Karpas-422 (cell line): Measurements from ENCODE around the gene ARL4C. TPM values are rescaled to one million over a fixed set of nuclear protein-coding genes. Genes with fewer than 3 reads are reported as not detected.

Source experiments
- DNase-seq: peaks from one replicate; pipeline ENCODE4 v3.0.0-alpha.2; 2015
- H2AFZ ChIP-seq: fragments of 200-600 bp; sonication (generic); 2 replicates; pipeline ENCODE4 v1.6.1; 2014; ENCODE audit warnings: antibody characterized with exemption, low read length, mixed read lengths
- H3K27ac ChIP-seq: fragments of 200-600 bp; sonication (generic); 2 replicates; pipeline ENCODE4 v1.5.1; 2014; ENCODE audit warnings: mild to moderate bottlenecking, low read length, moderate library complexity
- H3K27me3 ChIP-seq: fragments of 200-600 bp; sonication (generic); 2 replicates; pipeline ENCODE4 v1.6.1; 2014; ENCODE audit warnings: low read length, mixed read lengths
- H3K36me3 ChIP-seq: fragments of 200-600 bp; sonication (generic); 2 replicates; pipeline ENCODE4 v1.6.1; 2014; ENCODE audit warnings: low read length, mixed read lengths; ENCODE audit not compliant: insufficient read depth
- H3K4me1 ChIP-seq: fragments of 200-600 bp; sonication (generic); 2 replicates; pipeline ENCODE4 v1.6.1; 2014; ENCODE audit warnings: mild to moderate bottlenecking, low read length, mixed read lengths
- H3K4me2 ChIP-seq: fragments of 200-600 bp; sonication (generic); 2 replicates; pipeline ENCODE4 v1.6.1; 2014; ENCODE audit warnings: low read length, low read depth, mild to moderate bottlenecking; ENCODE audit not compliant: poor library complexity, severe bottlenecking
- H3K4me3 ChIP-seq: fragments of 200-600 bp; sonication (generic); 2 replicates; pipeline ENCODE4 v1.5.1; 2014; ENCODE audit warnings: mild to moderate bottlenecking, antibody characterized with exemption, low read length, mixed read lengths
- H3K79me2 ChIP-seq: fragments of 200-600 bp; sonication (generic); 2 replicates; pipeline ENCODE4 v1.6.1; 2014; ENCODE audit warnings: mild to moderate bottlenecking, low read length, mixed read lengths
- H3K9ac ChIP-seq: fragments of 200-600 bp; sonication (generic); 2 replicates; pipeline ENCODE4 v1.6.0; 2014; ENCODE audit warnings: low read length
- H3K9me2 ChIP-seq: fragments of 200-600 bp; sonication (generic), shearing (Covaris generic); replicated peaks from 2 replicates; pipeline ENCODE4 v1.6.0; 2014; ENCODE audit warnings: mild to moderate bottlenecking, low read length, moderate library complexity; ENCODE audit not compliant: insufficient read depth
- H3K9me3 ChIP-seq: fragments of 300-700, 200-600 bp; sonication (generic); 2 replicates; pipeline ENCODE4 v1.6.1; 2014; ENCODE audit warnings: low read length, mixed read lengths
- H4K20me1 ChIP-seq: fragments of 200-600 bp; sonication (generic); 2 replicates; pipeline ENCODE4 v1.6.1; 2014; ENCODE audit warnings: mild to moderate bottlenecking, antibody characterized with exemption, low read length, low read depth; ENCODE audit not compliant: insufficient read depth
- total RNA-seq: library from RNA; depleted of rRNA; stranded (reverse); fragments of >200 nt; shearing (Covaris generic); gene quantifications from 2 replicates; pipeline ENCODE4 v1.2.3, GENCODE V29; 2014; ENCODE audit warnings: low replicate concordance

The ARL4C gene
- total RNA-seq, 1 experiment from 2014 or later = not detected

- Histone ChIP-seq H4K20me1 (no peaks in the 10 kb centered on the region), H3K9ac (no peak overlapping the region), H3K4me2 (no peak overlapping the region)
Observed at GRCh38 chr2:234494361-234495250, 2.3 kb downstream of the ARL4C start.

GRCh38 chr2:234493796-234494195 is 3.1 kb downstream of the ARL4C start:
- Histone ChIP-seq H3K36me3 (no peaks in the 10 kb centered on the region), H2AFZ (no peak overlapping the region), H3K9me3 (no peaks in the 10 kb centered on the region), H3K4me1 (peaks cover 2% of the 10 kb centered on the region; the same call in 1 of the 2 replicates), H3K4me2 (no peak overlapping the region), H3K9me2 (no peaks in the 10 kb centered on the region), H3K27ac (no peak overlapping the region), H3K4me3 (no peak overlapping the region), H4K20me1 (no peaks in the 10 kb centered on the region), H3K27me3 (no peaks in the 10 kb centered on the region), H3K79me2 (no peaks in the 10 kb centered on the region), H3K9ac (no peak overlapping the region)
- DNase-seq = no peak

More at GRCh38 chr2:234494361-234495250, 2.3 kb downstream of the ARL4C start:
- no peak for DNase-seq
- Histone ChIP-seq H3K4me3 (no peak overlapping the region), H3K79me2 (no peaks in the 10 kb centered on the region), H3K9me2 (no peaks in the 10 kb centered on the region), H3K4me1 (peaks cover 2% of the 10 kb centered on the region; the same call in 1 of the 2 replicates), H3K27me3 (no peaks in the 10 kb centered on the region), H3K36me3 (no peaks in the 10 kb centered on the region), H2AFZ (no peak overlapping the region), H3K9me3 (no peaks in the 10 kb centered on the region), H3K27ac (no peak overlapping the region)

- H3K9me3 ChIP-seq = no peaks in the 10 kb centered on the region
- no peak overlapping the region for H3K9ac ChIP-seq
- H4K20me1 ChIP-seq = no peaks in the 10 kb centered on the region
- no peaks in the 10 kb centered on the region for H3K79me2 ChIP-seq
- H3K36me3 ChIP-seq = no peaks in the 10 kb centered on the region
- H3K27me3 ChIP-seq = no peaks in the 10 kb centered on the region
- no peak overlapping the region for H3K4me3 ChIP-seq
- no peak overlapping the region for H3K4me2 ChIP-seq
- peaks cover 2% of the 10 kb centered on the region; the same call in 1 of the 2 replicates for H3K4me1 ChIP-seq
- no peak overlapping the region for H3K27ac ChIP-seq
- no peaks in the 10 kb centered on the region for H3K9me2 ChIP-seq
- no peak overlapping the region for H2AFZ ChIP-seq
- no peak for DNase-seq
Observed at GRCh38 chr2:234492717-234493485, 4.0 kb downstream of the ARL4C start.

DNA sequence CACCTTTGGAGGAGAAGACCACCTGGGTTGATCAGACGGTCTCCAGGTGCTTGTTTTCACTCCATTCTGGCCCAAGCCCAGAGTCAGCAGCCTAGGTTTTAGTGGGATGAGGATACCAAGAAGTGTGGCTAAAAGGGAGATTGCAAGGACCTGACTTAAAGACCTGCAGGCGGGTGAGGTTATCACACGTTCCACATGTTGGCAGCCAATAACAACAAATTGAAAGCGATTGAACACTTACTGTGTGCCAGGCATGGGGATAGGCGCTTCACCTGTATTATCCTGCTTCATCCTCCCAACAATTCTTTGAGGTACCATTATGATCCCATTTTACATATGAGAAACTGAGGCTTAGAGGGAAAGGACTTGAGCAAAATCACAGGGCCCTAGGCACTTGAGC is 5.0 kb downstream of the ARL4C start:
- H3K4me3 ChIP-seq = no peak overlapping the region
- no peak overlapping the region for H2AFZ ChIP-seq
- no peaks in the 10 kb centered on the region for H3K9me3 ChIP-seq
- H3K4me2 ChIP-seq = no peak overlapping the region
- no peak for DNase-seq
- no peak overlapping the region for H3K27ac ChIP-seq
- no peaks in the 10 kb centered on the region for H4K20me1 ChIP-seq
- no peak overlapping the region for H3K9ac ChIP-seq
- H3K79me2 ChIP-seq = no peaks in the 10 kb centered on the region
- H3K9me2 ChIP-seq = no peaks in the 10 kb centered on the region
- H3K27me3 ChIP-seq = no peaks in the 10 kb centered on the region
- no peaks in the 10 kb centered on the region for H3K36me3 ChIP-seq
- peaks cover 2% of the 10 kb centered on the region; the same call in 1 of the 2 replicates for H3K4me1 ChIP-seq

- Histone ChIP-seq H4K20me1 (no peaks in the 10 kb centered on the region), H3K27me3 (no peaks in the 10 kb centered on the region), H3K79me2 (no peaks in the 10 kb centered on the region), H3K4me1 (peaks cover 2% of the 10 kb centered on the region; the same call in 1 of the 2 replicates), H3K27ac (no peak overlapping the region), H3K9me3 (no peaks in the 10 kb centered on the region), H3K9me2 (no peaks in the 10 kb centered on the region), H3K4me3 (no peak overlapping the region), H3K36me3 (no peaks in the 10 kb centered on the region), H3K4me2 (no peak overlapping the region), H3K9ac (no peak overlapping the region), H2AFZ (no peak overlapping the region)
- DNase-seq = no peak
Observed at GRCh38 chr2:234491281-234491680, 5.6 kb downstream of the ARL4C start.

GRCh38 chr2:234490271-234491091 is 6.4 kb downstream of the ARL4C start:
- no peak for DNase-seq
- H3K9me3 ChIP-seq = no peaks in the 10 kb centered on the region
- no peak overlapping the region for H2AFZ ChIP-seq
- H4K20me1 ChIP-seq = no peaks in the 10 kb centered on the region
- no peaks in the 10 kb centered on the region for H3K9me2 ChIP-seq
- H3K27me3 ChIP-seq = no peaks in the 10 kb centered on the region
- no peaks in the 10 kb centered on the region for H3K79me2 ChIP-seq
- no peak overlapping the region for H3K4me2 ChIP-seq
- no peak overlapping the region for H3K4me3 ChIP-seq
- H3K9ac ChIP-seq = no peak overlapping the region
- H3K27ac ChIP-seq = no peak overlapping the region
- H3K36me3 ChIP-seq = no peaks in the 10 kb centered on the region
- H3K4me1 ChIP-seq = no peaks in the 10 kb centered on the region

DNA sequence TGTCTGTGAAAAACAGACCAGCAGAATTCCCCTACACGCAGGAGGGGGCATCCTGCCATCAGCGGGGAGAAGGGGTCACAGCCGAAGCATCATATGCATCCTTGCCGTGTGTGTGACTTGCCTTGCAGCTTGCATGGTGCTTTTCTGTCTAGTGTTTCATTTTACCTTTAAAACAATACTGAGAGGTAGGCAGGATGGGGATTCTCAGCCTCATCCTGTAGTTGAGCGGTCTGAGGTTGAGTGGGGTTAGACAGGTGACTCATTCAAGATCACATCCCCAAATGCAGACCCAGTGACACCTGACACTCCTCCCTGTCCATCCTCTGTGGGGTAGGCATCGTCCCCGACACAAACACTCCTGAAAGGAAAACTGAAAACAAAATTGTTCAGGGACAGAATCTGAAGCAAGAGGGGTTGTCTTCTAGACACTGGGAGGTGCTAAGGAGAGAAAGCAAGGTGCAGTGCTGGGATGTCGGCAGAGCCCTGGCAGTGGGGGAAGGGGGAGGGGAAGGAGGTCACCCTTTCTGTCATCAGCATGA is 7.9 kb downstream of the ARL4C start:
- Histone ChIP-seq H3K36me3 (no peaks in the 10 kb centered on the region), H3K9me2 (no peaks in the 10 kb centered on the region), H3K27me3 (no peaks in the 10 kb centered on the region), H3K4me3 (no peak overlapping the region), H2AFZ (no peak overlapping the region), H3K4me2 (no peak overlapping the region), H3K9ac (no peak overlapping the region), H4K20me1 (no peaks in the 10 kb centered on the region), H3K27ac (no peak overlapping the region), H3K9me3 (no peaks in the 10 kb centered on the region), H3K79me2 (no peaks in the 10 kb centered on the region), H3K4me1 (no peaks in the 10 kb centered on the region)
- no peak for DNase-seq
